Fibroblast of skin of scalp (primary cell): ENCODE measurements around the gene PCDHGB4.
"Not testable (repeated sequence)": the region's sequence is repeated elsewhere in the genome, so short reads cannot be mapped to it uniquely, and the experiment has no call there.

ENCODE experiments used
- DNase-seq: peaks from one replicate; pipeline ENCODE4 v3.0.0-alpha.2; 2013

Gene PCDHGB4

DNA sequence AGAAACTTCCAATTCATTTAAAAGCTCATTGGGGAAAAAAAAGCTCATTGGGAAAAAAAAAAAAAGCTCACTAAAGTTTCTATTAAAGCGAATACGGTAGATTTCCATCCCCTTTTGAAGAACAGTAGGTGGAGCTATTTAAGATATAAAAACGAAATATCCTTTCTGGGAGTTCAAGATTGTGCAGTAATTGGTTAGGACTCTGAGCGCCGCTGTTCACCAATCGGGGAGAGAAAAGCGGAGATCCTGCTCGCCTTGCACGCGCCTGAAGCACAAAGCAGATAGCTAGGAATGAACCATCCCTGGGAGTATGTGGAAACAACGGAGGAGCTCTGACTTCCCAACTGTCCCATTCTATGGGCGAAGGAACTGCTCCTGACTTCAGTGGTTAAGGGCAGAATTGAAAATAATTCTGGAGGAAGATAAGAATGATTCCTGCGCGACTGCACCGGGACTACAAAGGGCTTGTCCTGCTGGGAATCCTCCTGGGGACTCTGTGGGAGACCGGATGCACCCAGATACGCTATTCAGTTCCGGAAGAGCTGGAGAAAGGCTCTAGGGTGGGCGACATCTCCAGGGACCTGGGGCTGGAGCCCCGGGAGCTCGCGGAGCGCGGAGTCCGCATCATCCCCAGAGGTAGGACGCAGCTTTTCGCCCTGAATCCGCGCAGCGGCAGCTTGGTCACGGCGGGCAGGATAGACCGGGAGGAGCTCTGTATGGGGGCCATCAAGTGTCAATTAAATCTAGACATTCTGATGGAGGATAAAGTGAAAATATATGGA, 43.0 kb downstream of the PCDHGB4 start, which contains the start of gene PCDHGA12:
Gene PCDHGA12 (plus strand): TSS at position 176 of the 782 bp plus-strand sequence. CDS start 253 bp downstream, at position 429.
- peak; percentile 91 for DNase-seq

- peak; percentile 32 for DNase-seq
Observed at GRCh38 chr5:141431286-141431685, 43.8 kb downstream of the PCDHGB4 start.

- not testable (repeated sequence) for DNase-seq
Observed at GRCh38 chr5:141432308-141432707, 44.8 kb downstream of the PCDHGB4 start.

GRCh38 chr5:141432726-141433125, 45.2 kb downstream of the PCDHGB4 start:
- not testable (repeated sequence) for DNase-seq

DNA sequence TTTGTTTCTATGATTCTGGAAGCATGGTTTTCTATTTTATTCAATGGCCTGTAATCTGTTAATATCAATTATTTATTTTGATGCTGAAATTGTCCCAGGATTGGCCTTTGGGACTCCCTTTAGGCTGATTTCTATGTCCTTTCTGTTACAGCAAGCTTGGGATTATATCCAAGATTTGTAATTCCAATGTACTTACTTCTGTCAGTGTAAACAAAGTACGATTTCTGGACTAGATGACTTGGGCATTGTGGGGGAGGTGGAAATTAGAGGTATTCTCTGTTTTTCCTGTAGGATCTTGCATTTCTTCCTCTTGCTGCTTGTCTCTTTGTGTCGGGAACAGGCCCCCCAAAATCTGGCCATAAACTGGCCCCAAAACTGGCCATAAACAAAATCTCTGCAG, 46.5 kb downstream of the PCDHGB4 start:
- DNase-seq: peak; percentile 27

DNA sequence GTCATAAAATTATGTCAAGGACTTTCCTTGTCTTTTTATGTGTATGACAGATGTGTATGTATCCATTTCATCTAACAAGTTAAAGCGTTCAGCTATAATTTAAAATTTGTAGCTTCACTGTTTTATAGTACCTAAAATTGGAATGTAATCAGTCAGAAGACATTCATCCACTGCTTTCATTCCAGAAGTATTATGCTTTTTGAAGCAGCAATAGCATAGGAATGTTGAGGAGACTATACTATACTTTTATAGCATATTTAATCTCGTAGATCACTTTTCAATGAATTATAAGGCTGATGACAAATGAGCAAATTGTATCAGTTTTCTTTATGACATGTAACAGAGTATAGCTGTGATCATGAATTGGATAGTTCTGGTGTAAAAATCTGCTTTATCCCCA, 49.7 kb downstream of the PCDHGB4 start:
- DNase-seq: peak; percentile 56

GRCh38 chr5:141439411-141440141, 52.1 kb downstream of the PCDHGB4 start:
- peak; percentile 69 for DNase-seq
